Calu3 (cell line): ENCODE results near the gene ANKRD16. TPM values are rescaled to one million over a fixed set of nuclear protein-coding genes. Genes with fewer than 3 reads are reported as not detected.

Source experiments
- BruUV-seq: library from RNA; stranded (reverse); fragments of 400-500 nt; replicated peaks from 2 replicates; lab custom pipeline; 2021; lab: Mats Ljungman, UMichigan
- CTCF ChIA-PET: fragments of 300-600 bp; sonication (Branson Sonifier 250); formaldehyde crosslinking; loops from one replicate; lab custom pipeline; 2022; ENCODE audit warnings: antibody characterized with exemption; lab: Charles Lee
- DNase-seq: peaks from one replicate; pipeline ENCODE4 v3.0.0; 2022
- H3K27ac Mint-ChIP-seq: one replicate; pipeline ENCODE4 v1.8.0; 2022; ENCODE audit warnings: mixed read lengths; ENCODE audit not compliant: unreplicated experiment
- H3K27me3 Mint-ChIP-seq: one replicate; pipeline ENCODE4 v1.8.0; 2022; ENCODE audit warnings: mixed read lengths; ENCODE audit not compliant: unreplicated experiment
- H3K36me3 Mint-ChIP-seq: one replicate; pipeline ENCODE4 v1.8.0; 2022; ENCODE audit warnings: mild to moderate bottlenecking, moderate library complexity, mixed read lengths; ENCODE audit not compliant: insufficient read depth, unreplicated experiment
- H3K4me1 Mint-ChIP-seq: one replicate; pipeline ENCODE4 v1.8.0; 2022; ENCODE audit warnings: mild to moderate bottlenecking, low read depth, mixed read lengths; ENCODE audit not compliant: unreplicated experiment
- H3K4me3 Mint-ChIP-seq: one replicate; pipeline ENCODE4 v1.8.0; 2022; ENCODE audit warnings: mild to moderate bottlenecking, low read depth, moderate library complexity, mixed read lengths; ENCODE audit not compliant: unreplicated experiment
- H3K9me3 Mint-ChIP-seq: one replicate; pipeline ENCODE4 v1.8.0; 2022; ENCODE audit warnings: low read depth, mixed read lengths; ENCODE audit not compliant: unreplicated experiment
- intact Hi-C: fragments of 100-400 bp; cut with micrococcal nuclease; formaldehyde crosslinking; loops from one replicate; pipeline ENCODE4 v1.10.0; 2022; ENCODE audit not compliant: unreplicated experiment
- total RNA-seq: library from RNA; stranded (reverse); gene quantifications from 2 replicates; pipeline ENCODE4 v1.2.3, GENCODE V29; 2022
- TF ChIP-seq, protein P1 (sequence below): fragments of 200-600 bp; IDR thresholded peaks from one replicate; pipeline ENCODE4 v1.8.0; 2022; ENCODE audit warnings: antibody characterized with exemption; ENCODE audit not compliant: unreplicated experiment

ANKRD16 gene
- total RNA-seq, 1 experiment from 2014 or later, result 8.7 TPM

DNA sequence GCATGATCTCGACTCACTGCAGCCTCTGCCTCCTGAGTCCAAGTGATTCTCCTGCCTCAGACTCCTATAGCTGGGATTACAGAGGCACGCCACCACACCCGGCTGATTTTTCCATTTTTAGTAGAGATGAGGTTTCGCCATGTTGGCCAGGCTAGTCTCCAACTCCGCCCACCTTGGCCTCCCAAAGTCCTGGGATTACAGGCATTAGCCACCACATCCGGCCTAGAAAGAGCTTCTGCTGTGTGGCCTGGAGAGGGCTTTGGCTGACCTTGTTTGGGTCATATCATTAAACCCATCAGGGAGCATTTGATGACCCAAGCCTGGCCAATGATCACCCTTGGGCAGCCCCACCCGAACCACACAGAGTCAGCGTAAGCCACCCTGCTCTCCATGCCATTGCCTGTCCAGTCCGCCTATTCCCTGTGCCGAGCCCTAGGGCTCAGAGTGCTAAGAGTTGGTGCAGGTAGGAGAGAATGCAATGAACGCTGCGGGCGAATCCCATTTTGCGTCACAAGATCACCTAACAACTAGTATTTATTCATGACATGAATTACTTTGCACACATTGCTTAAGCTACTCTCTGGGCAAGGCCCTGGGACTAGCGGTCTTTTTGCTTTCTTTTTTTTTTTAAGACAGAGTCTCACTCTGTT lies 54.1 kb downstream of the ANKRD16 start:
- no peak for DNase-seq
- no peak overlapping the region for H3K27ac Mint-ChIP-seq
- H3K4me3 Mint-ChIP-seq, result no peak overlapping the region
- TF ChIP-seq, protein P1, sequence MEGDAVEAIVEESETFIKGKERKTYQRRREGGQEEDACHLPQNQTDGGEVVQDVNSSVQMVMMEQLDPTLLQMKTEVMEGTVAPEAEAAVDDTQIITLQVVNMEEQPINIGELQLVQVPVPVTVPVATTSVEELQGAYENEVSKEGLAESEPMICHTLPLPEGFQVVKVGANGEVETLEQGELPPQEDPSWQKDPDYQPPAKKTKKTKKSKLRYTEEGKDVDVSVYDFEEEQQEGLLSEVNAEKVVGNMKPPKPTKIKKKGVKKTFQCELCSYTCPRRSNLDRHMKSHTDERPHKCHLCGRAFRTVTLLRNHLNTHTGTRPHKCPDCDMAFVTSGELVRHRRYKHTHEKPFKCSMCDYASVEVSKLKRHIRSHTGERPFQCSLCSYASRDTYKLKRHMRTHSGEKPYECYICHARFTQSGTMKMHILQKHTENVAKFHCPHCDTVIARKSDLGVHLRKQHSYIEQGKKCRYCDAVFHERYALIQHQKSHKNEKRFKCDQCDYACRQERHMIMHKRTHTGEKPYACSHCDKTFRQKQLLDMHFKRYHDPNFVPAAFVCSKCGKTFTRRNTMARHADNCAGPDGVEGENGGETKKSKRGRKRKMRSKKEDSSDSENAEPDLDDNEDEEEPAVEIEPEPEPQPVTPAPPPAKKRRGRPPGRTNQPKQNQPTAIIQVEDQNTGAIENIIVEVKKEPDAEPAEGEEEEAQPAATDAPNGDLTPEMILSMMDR, result no peak
- H3K36me3 Mint-ChIP-seq, result peaks cover 7% of the 10 kb centered on the region
- intact Hi-C loops, result loop anchor here (5.0 kb wide), 1 partner anchor 37 kb away; no protein-coding TSS in a partner anchor
- no TSS peak for BruUV-seq
- H3K4me1 Mint-ChIP-seq, result peaks cover 8% of the 10 kb centered on the region
- no peaks in the 10 kb centered on the region for H3K27me3 Mint-ChIP-seq
- H3K9me3 Mint-ChIP-seq, result no peaks in the 10 kb centered on the region
- CTCF ChIA-PET, result no interaction called here

DNA sequence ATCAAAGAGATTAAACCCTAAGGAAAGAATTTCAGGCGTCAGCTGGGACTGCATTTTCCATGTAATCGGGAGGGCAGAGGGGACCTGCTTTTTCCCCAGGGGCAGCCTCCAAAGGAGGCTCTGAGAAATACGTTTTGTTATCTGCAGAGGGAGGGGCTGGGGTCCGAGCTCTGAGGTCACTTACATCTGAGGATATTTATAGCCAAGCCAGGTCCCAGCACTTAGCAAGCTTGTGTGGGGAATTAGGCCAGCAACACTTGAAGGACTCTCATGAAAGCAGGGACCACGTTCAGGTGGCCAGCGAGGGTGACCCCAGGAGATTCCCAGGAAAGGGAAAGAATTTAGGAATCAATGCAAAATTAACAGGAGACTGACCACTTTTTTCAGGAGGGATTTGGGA lies 55.9 kb downstream of the ANKRD16 start:
- Mint-ChIP-seq H3K36me3 (peaks cover 7% of the 10 kb centered on the region), H3K4me3 (peak overlapping the region; percentile 90), H3K4me1 (peaks cover 8% of the 10 kb centered on the region), H3K27me3 (no peaks in the 10 kb centered on the region), H3K9me3 (no peaks in the 10 kb centered on the region), H3K27ac (no peak overlapping the region)
- DNase-seq, result no peak
- BruUV-seq, result no TSS peak
- intact Hi-C loops, result no loop called here
- CTCF ChIA-PET, result interaction anchor here (0.7 kb wide), 1 partner anchor 9 kb away, joined by 3 read pairs; no protein-coding TSS in a partner anchor
- TF ChIP-seq, protein P1, result no peak

DNA sequence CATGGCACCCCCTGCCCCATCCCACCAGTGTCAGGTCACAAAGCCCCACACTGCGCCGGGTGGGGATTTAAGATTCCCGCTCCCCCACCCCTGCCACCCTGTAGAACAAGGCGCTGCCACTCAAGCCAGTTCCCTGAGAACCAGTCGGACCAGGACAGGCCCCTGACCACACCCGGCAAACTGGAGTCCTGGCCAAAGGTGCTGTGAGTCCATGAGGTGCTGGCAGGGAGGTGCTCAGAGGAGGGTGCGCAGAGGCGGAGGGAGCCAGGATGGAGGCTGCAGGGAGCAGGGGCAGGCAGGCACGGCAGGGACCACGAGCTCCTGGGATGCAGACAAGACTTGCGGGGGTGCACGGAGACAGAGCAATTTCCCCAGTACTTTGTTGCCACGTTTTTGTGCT lies 56.7 kb downstream of the ANKRD16 start:
- Mint-ChIP-seq H3K4me1 (peaks cover 8% of the 10 kb centered on the region), H3K4me3 (peak overlapping the region; percentile 90), H3K36me3 (peaks cover 7% of the 10 kb centered on the region), H3K9me3 (no peaks in the 10 kb centered on the region), H3K27me3 (no peaks in the 10 kb centered on the region), H3K27ac (no peak overlapping the region)
- CTCF ChIA-PET, result interaction anchor here (0.7 kb wide), 1 partner anchor 10 kb away, joined by 3 read pairs; no protein-coding TSS in a partner anchor
- TF ChIP-seq, protein P1, result no peak
- DNase-seq, result peak; percentile 78
- intact Hi-C loops, result no loop called here
- no TSS peak for BruUV-seq

DNA sequence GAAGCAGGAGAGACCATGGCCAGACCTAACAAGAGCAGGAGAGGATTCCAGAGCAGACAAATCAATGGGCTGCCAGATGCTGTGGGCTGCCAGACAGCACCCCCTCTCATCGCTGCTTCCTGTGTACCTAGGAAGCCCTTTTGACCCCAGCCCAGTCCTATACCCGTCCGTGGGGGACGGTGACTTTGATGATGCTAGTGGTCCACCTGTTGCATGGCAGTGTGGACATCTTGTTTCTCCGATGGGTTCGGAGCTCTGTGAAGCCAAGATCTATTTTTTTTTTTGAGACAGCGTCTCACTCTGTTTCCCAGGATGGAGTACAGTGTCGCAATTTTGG lies 58.3 kb downstream of the ANKRD16 start:
- BruUV-seq, result no TSS peak
- Mint-ChIP-seq H3K4me1 (peaks cover 8% of the 10 kb centered on the region), H3K27ac (no peak overlapping the region), H3K9me3 (no peaks in the 10 kb centered on the region), H3K4me3 (no peak overlapping the region), H3K27me3 (no peaks in the 10 kb centered on the region), H3K36me3 (peaks cover 7% of the 10 kb centered on the region)
- intact Hi-C loops, result no loop called here
- no peak for DNase-seq
- TF ChIP-seq, protein P1, result no peak
- CTCF ChIA-PET, result no interaction called here
